Measurements from ENCODE around the gene RAB35. TPM values are rescaled to one million over a fixed set of nuclear protein-coding genes. Genes with fewer than 3 reads are reported as not detected.

RAB35 gene
- total RNA-seq, 1 experiment from 2014 or later, result 52.8 TPM

DNA sequence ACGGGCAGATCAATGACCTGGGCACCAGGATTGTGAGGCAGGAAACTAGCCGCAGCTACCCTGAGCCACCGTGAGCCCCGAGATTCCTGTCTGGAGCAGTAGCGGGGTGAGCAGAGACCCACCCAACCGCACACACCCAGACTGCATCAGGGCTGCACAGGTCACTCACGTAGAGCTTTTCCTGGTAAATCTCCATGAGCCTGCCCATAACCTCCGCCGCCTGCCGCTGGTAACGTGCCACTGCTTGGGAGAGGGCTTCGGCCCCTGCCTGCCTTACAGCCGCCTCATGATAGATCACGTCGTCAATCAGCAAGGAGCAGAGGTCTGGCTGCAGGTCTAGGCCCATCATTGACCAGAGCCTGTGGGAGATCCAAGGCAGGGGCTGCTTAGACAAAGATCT, 38.5 kb upstream of the RAB35 start:
- peaks cover 85% of the 10 kb centered on the region for H3K36me3 ChIP-seq (ENCODE audit: low read depth, low read length)
- H3K4me3 ChIP-seq (ENCODE audit: low read length), result no peak overlapping the region
- H2AFZ ChIP-seq (ENCODE audit: low read length), result no peak overlapping the region
- DNase-seq (no peak), ATAC-seq (no peak)
- H3K27ac ChIP-seq (ENCODE audit: low read length), result no peak overlapping the region
- H3K4me2 ChIP-seq (ENCODE audit: low read length), result no peak overlapping the region
- TF ChIP-seq EZH2phosphoT487 (IDR thresholded peaks at IDR 0.05; ENCODE audit: borderline replicate concordance, low read length) (no peak), EZH2 (IDR thresholded peaks at IDR 0.05; ENCODE audit: low read length, unreplicated experiment) (no peak)
- TF ChIP-seq, protein P1, sequence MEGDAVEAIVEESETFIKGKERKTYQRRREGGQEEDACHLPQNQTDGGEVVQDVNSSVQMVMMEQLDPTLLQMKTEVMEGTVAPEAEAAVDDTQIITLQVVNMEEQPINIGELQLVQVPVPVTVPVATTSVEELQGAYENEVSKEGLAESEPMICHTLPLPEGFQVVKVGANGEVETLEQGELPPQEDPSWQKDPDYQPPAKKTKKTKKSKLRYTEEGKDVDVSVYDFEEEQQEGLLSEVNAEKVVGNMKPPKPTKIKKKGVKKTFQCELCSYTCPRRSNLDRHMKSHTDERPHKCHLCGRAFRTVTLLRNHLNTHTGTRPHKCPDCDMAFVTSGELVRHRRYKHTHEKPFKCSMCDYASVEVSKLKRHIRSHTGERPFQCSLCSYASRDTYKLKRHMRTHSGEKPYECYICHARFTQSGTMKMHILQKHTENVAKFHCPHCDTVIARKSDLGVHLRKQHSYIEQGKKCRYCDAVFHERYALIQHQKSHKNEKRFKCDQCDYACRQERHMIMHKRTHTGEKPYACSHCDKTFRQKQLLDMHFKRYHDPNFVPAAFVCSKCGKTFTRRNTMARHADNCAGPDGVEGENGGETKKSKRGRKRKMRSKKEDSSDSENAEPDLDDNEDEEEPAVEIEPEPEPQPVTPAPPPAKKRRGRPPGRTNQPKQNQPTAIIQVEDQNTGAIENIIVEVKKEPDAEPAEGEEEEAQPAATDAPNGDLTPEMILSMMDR (conservative IDR thresholded peaks at IDR 0.05; ENCODE audit: low read depth, low read length), result no peak
- no peaks in the 10 kb centered on the region for H3K9me2 ChIP-seq (replicated peaks; ENCODE audit: low read length)
- no TSS peak for BruUV-seq (replicated peaks)
- ChIA-PET POLR2A (ENCODE audit: unreplicated experiment) (no interaction called here), CTCF (no interaction called here)
- no peak overlapping the region for H3K9ac ChIP-seq (ENCODE audit: low read length)
- no peaks in the 10 kb centered on the region for H3K27me3 ChIP-seq (ENCODE audit: low read length)
- no peaks in the 10 kb centered on the region for H4K20me1 ChIP-seq (ENCODE audit: low read length)
- H3K79me2 ChIP-seq (ENCODE audit: low read length), result no peaks in the 10 kb centered on the region
- H3K9me3 ChIP-seq (ENCODE audit: low read length), result no peaks in the 10 kb centered on the region
- H3K4me1 ChIP-seq (ENCODE audit: insufficient read depth, low read length), result no peaks in the 10 kb centered on the region
- H3F3A ChIP-seq (ENCODE audit: low read length, unreplicated experiment), result no peaks in the 10 kb centered on the region
- intact Hi-C loops (cut with micrococcal nuclease), result no loop called here

- peaks cover 83% of the 10 kb centered on the region for H3K36me3 ChIP-seq (ENCODE audit: low read depth, low read length)
- CTCF ChIA-PET, result no interaction called here
- ATAC-seq, result no peak
Measured at GRCh38 chr12:120150919-120151525, 34.5 kb upstream of the RAB35 start.

DNA sequence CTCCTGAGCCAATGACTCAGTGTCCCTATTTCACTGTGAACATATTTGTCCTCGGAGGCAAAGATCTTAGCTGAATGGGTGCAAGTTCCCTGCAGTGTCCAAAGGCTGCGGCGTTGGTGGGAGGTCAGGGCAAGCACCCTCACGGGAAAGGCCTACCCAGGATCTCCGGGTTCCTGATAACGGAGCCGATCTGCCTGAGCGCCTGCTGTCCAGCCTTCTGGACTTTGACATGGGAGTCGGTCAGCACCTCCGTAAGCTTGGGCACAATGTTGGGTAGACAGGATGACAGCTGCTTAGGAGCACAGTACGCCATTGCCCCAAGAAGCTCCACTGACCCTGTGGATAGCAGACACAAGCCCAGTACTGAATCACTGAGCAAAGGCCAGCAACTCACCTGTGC, 31.5 kb upstream of the RAB35 start:
- no TSS peak for BruUV-seq (replicated peaks)
- no peaks in the 10 kb centered on the region for H4K20me1 ChIP-seq (ENCODE audit: low read length)
- intact Hi-C loops (cut with micrococcal nuclease), result no loop called here
- H3K9me2 ChIP-seq (replicated peaks; ENCODE audit: low read length), result no peaks in the 10 kb centered on the region
- peaks cover 81% of the 10 kb centered on the region for H3K36me3 ChIP-seq (ENCODE audit: low read depth, low read length)
- TF ChIP-seq, protein P1 (conservative IDR thresholded peaks at IDR 0.05; ENCODE audit: low read depth, low read length), result no peak
- TF ChIP-seq EZH2 (IDR thresholded peaks at IDR 0.05; ENCODE audit: low read length, unreplicated experiment), result no peak
- TF ChIP-seq EZH2phosphoT487 (IDR thresholded peaks at IDR 0.05; ENCODE audit: borderline replicate concordance, low read length), result no peak
- no peak overlapping the region for H3K4me2 ChIP-seq (ENCODE audit: low read length)
- no peak overlapping the region for H3K4me3 ChIP-seq (ENCODE audit: low read length)
- H3K79me2 ChIP-seq (ENCODE audit: low read length), result no peaks in the 10 kb centered on the region
- no peak for ATAC-seq
- H3K27me3 ChIP-seq (ENCODE audit: low read length), result no peaks in the 10 kb centered on the region
- H3K9me3 ChIP-seq (ENCODE audit: low read length), result no peaks in the 10 kb centered on the region
- POLR2A ChIA-PET (ENCODE audit: unreplicated experiment), result no interaction called here
- no peak overlapping the region for H3K27ac ChIP-seq (ENCODE audit: low read length)
- no peak for DNase-seq
- no peaks in the 10 kb centered on the region for H3K4me1 ChIP-seq (ENCODE audit: insufficient read depth, low read length)
- no peak overlapping the region for H3K9ac ChIP-seq (ENCODE audit: low read length)
- H2AFZ ChIP-seq (ENCODE audit: low read length), result no peak overlapping the region
- CTCF ChIA-PET, result interaction anchor here (0.6 kb wide), 1 partner anchor 154 kb away, joined by 3 read pairs; the partner anchor contains the start of gene SIRT4
- no peaks in the 10 kb centered on the region for H3F3A ChIP-seq (ENCODE audit: low read length, unreplicated experiment)

More at GRCh38 chr12:120150919-120151525, 34.5 kb upstream of the RAB35 start:
- Histone ChIP-seq H3K4me1 (ENCODE audit: insufficient read depth, low read length) (no peaks in the 10 kb centered on the region), H2AFZ (ENCODE audit: low read length) (no peak overlapping the region), H3K9me2 (replicated peaks; ENCODE audit: low read length) (no peaks in the 10 kb centered on the region), H3K27ac (ENCODE audit: low read length) (no peak overlapping the region), H3K9ac (ENCODE audit: low read length) (no peak overlapping the region), H3F3A (ENCODE audit: low read length, unreplicated experiment) (no peaks in the 10 kb centered on the region), H3K27me3 (ENCODE audit: low read length) (no peaks in the 10 kb centered on the region), H3K9me3 (ENCODE audit: low read length) (no peaks in the 10 kb centered on the region), H4K20me1 (ENCODE audit: low read length) (no peaks in the 10 kb centered on the region), H3K4me2 (ENCODE audit: low read length) (no peak overlapping the region), H3K79me2 (ENCODE audit: low read length) (no peaks in the 10 kb centered on the region), H3K4me3 (ENCODE audit: low read length) (no peak overlapping the region)
- POLR2A ChIA-PET (ENCODE audit: unreplicated experiment), result no interaction called here
- TF ChIP-seq, protein P1 (conservative IDR thresholded peaks at IDR 0.05; ENCODE audit: low read depth, low read length), result no peak
- no peak for TF ChIP-seq EZH2 (IDR thresholded peaks at IDR 0.05; ENCODE audit: low read length, unreplicated experiment)
- TF ChIP-seq EZH2phosphoT487 (IDR thresholded peaks at IDR 0.05; ENCODE audit: borderline replicate concordance, low read length), result no peak
- no TSS peak for BruUV-seq (replicated peaks)
- DNase-seq, result no peak
- intact Hi-C loops (cut with micrococcal nuclease), result no loop called here
